K562 (cell line): ENCODE results near the gene ETNK2. TPM values are rescaled to one million over a fixed set of nuclear protein-coding genes. Genes with fewer than 3 reads are reported as not detected.

ENCODE experiments used
- ATAC-seq: fragments of 200-7000 bp; cut with Tn5 transposase; 3 replicates; pipeline ENCODE4 v1.9.1; 2020; ENCODE audit warnings: moderate library complexity
- BruUV-seq: library from RNA; stranded (reverse); fragments of 400-500 nt; replicated peaks from 2 replicates; lab custom pipeline; 2021; lab: Mats Ljungman, UMichigan
- CTCF ChIA-PET: fragments of 300-600 bp; formaldehyde crosslinking; extraction: SDS; loops from one replicate; lab custom pipeline; 2021; ENCODE audit warnings: low intra/inter-chr PET ratio; lab: Yijun Ruan, JAX
- POLR2A ChIA-PET: fragments of 300-600, 350-650 bp; sonication (Branson Sonifier 250); formaldehyde crosslinking; extraction: SDS; loops from one replicate; lab custom pipeline; 2021; ENCODE audit warnings: antibody characterized with exemption, inconsistent platforms; lab: Yijun Ruan, JAX
- DNase-seq, 4 experiments: peaks; one replicate each; pipeline versions ENCODE4 v3.0.0 to v3.0.0-alpha.2; 2011 to 2018; ENCODE audit warnings: low spot score in 3 of 4, mixed read lengths in 3 of 4; ENCODE audit errors: extremely low read depth in 1 of 4
- FAIRE-seq: peaks from 2 replicates; lab custom pipeline; 2011; peaks lifted over from hg19 to GRCh38; lab: Jason Lieb, UNC
- H2AFZ ChIP-seq: 2 replicates; pipeline ENCODE4 v1.6.0; 2011; ENCODE audit warnings: low read depth, low read length, control low read depth, inconsistent platforms
- H3K27ac ChIP-seq: fragments of 200-600 bp; 3 replicates; pipeline ENCODE4 v1.8.0; 2011; ENCODE audit warnings: low read depth, mild to moderate bottlenecking, control low read depth, inconsistent platforms, low read length, moderate library complexity, mixed read lengths; ENCODE audit errors: extremely low read depth
- H3K27me3 ChIP-seq, 2 experiments: fragments of 300-600 bp in 1 of 2; 2 replicates in 1 of 2; 3 replicates in 1 of 2; pipeline versions ENCODE4 v1.6.0 to v1.8.0; 2011; ENCODE audit warnings: inconsistent platforms in 2 of 2, low read length in 2 of 2, mild to moderate bottlenecking in 1 of 2, mixed read lengths in 1 of 2, moderate library complexity in 1 of 2; ENCODE audit not compliant: control insufficient read depth in 2 of 2, insufficient read depth in 2 of 2
- H3K36me3 ChIP-seq: fragments of 300-600 bp; 3 replicates; pipeline ENCODE4 v1.8.0; 2011; ENCODE audit warnings: mild to moderate bottlenecking, low read length, inconsistent platforms; ENCODE audit not compliant: control insufficient read depth, insufficient read depth
- H3K4me1 ChIP-seq, 2 experiments: fragments of 200-600 bp in 1 of 2; replicated peaks in 1 of 2; 2 replicates in 1 of 2; 3 replicates in 1 of 2; pipeline versions ENCODE4 v1.5.1 to v1.8.0; 2011; ENCODE audit warnings: inconsistent platforms in 2 of 2, low read length in 2 of 2, mild to moderate bottlenecking in 1 of 2, mixed read lengths in 1 of 2, moderate library complexity in 1 of 2; ENCODE audit not compliant: control insufficient read depth in 2 of 2, insufficient read depth in 2 of 2
- H3K4me2 ChIP-seq: 2 replicates; pipeline ENCODE4 v1.6.1; 2011; ENCODE audit warnings: low read length, control low read depth, inconsistent platforms, mixed read lengths; ENCODE audit not compliant: insufficient read depth
- H3K4me3 ChIP-seq: fragments of 200-600 bp; sonication (generic), shearing (Covaris generic); 2 replicates; pipeline ENCODE4 v1.5.1; 2016; ENCODE audit warnings: control low read depth, inconsistent platforms
- H3K79me2 ChIP-seq: fragments of 200-600 bp; 3 replicates; pipeline ENCODE4 v1.8.0; 2011; ENCODE audit warnings: low read length, inconsistent platforms; ENCODE audit not compliant: control insufficient read depth, insufficient read depth
- H3K9ac ChIP-seq, 2 experiments: 2 replicates each; pipeline versions ENCODE4 v1.6.0 to v1.6.1; 2011; ENCODE audit warnings: low read depth in 2 of 2, low read length in 2 of 2, control low read depth in 1 of 2, inconsistent platforms in 1 of 2, mild to moderate bottlenecking in 1 of 2, mixed read lengths in 1 of 2; ENCODE audit not compliant: insufficient read depth in 1 of 2
- H3K9me1 ChIP-seq: one replicate; pipeline ENCODE4 v1.6.0; 2011; ENCODE audit warnings: inconsistent platforms, mild to moderate bottlenecking, low read length, moderate library complexity; ENCODE audit not compliant: control insufficient read depth, insufficient read depth
- H3K9me3 ChIP-seq: replicated peaks from 2 replicates; pipeline ENCODE4 v1.5.1; 2011; ENCODE audit warnings: low read depth, low read length, inconsistent platforms; ENCODE audit not compliant: control insufficient read depth, insufficient read depth
- H4K20me1 ChIP-seq: replicated peaks from 2 replicates; pipeline ENCODE4 v1.6.1; 2011; ENCODE audit warnings: low read length, inconsistent platforms, mixed read lengths; ENCODE audit not compliant: control insufficient read depth, insufficient read depth
- BCL6 ChIP-seq: fragments of 250-450 bp; sonication (Bioruptor Pico); IDR thresholded peaks from 2 replicates; pipeline ENCODE4 v1.4.0; 2020
- ESRRA ChIP-seq: fragments of 450-650 bp; IDR thresholded peaks from 2 replicates; pipeline ENCODE4 v1.6.1; 2014; ENCODE audit warnings: low read depth, mild to moderate bottlenecking, moderate library complexity, borderline replicate concordance
- EWSR1 ChIP-seq: fragments of 450-650 bp; IDR thresholded peaks from 2 replicates; pipeline ENCODE4 v1.6.1; 2018; ENCODE audit warnings: borderline replicate concordance, mild to moderate bottlenecking, low read depth, moderate library complexity; ENCODE audit not compliant: partially characterized antibody
- GABPB1 ChIP-seq: sonication (generic); formaldehyde crosslinking; IDR thresholded peaks from 2 replicates; pipeline ENCODE4 v1.8.0; 2022; ENCODE audit warnings: mild to moderate bottlenecking, missing genetic modification reagents
- GABPB2 ChIP-seq: fragments of 250-450 bp; sonication (Bioruptor Pico); conservative IDR thresholded peaks from 2 replicates; pipeline ENCODE4 v1.5.1; 2021; ENCODE audit warnings: mild to moderate bottlenecking
- IFI16 ChIP-seq: fragments of 250-450 bp; sonication (Bioruptor Pico); IDR thresholded peaks from 2 replicates; pipeline ENCODE4 v2.1.2; 2022; ENCODE audit warnings: mild to moderate bottlenecking, inconsistent platforms
- KAT2B ChIP-seq: IDR thresholded peaks from one replicate; pipeline ENCODE4 v1.6.1; 2012; ENCODE audit warnings: low read depth, mild to moderate bottlenecking, control low read depth, inconsistent platforms, low read length, moderate library complexity
- MTA2 ChIP-seq: fragments of 450-650 bp; IDR thresholded peaks from 2 replicates; pipeline ENCODE4 v1.6.1; 2016; ENCODE audit warnings: low read depth
- MYNN ChIP-seq, 2 experiments: sonication (generic); formaldehyde crosslinking in 1 of 2; IDR thresholded peaks; 2 replicates each; pipeline versions ENCODE4 v1.5.0 to v1.6.1; 2016 to 2020; ENCODE audit warnings: antibody characterized with exemption in 1 of 2, missing genetic modification reagents in 1 of 2
- POLR2G ChIP-seq: fragments of 200-400 bp; formaldehyde crosslinking; IDR thresholded peaks from 2 replicates; pipeline ENCODE4 v1.6.1; 2017; ENCODE audit warnings: low read depth, mild to moderate bottlenecking, antibody characterized with exemption, low read length, moderate library complexity
- SAFB ChIP-seq: fragments of 200-400 bp; formaldehyde crosslinking; IDR thresholded peaks from 2 replicates; pipeline ENCODE4 v1.6.1; 2017; ENCODE audit warnings: low read depth, low read length, borderline replicate concordance
- TCF3 ChIP-seq: sonication (generic); formaldehyde crosslinking; IDR thresholded peaks from 2 replicates; pipeline ENCODE4 v1.4.0; 2020; ENCODE audit warnings: mild to moderate bottlenecking, missing genetic modification reagents
- ZFP36 ChIP-seq: fragments of 150-350 bp; IDR thresholded peaks from 2 replicates; pipeline ENCODE4 v1.6.1; 2018; ENCODE audit warnings: low read length, low read depth; ENCODE audit not compliant: partially characterized antibody
- ZNF23 ChIP-seq: fragments of 250-450 bp; sonication (Bioruptor Pico); IDR thresholded peaks from 2 replicates; pipeline ENCODE4 v1.4.0; 2020; ENCODE audit warnings: mild to moderate bottlenecking
- ZNF431 ChIP-seq: sonication (generic); formaldehyde crosslinking; IDR thresholded peaks from 2 replicates; pipeline ENCODE4 v1.8.0; 2022; ENCODE audit warnings: mild to moderate bottlenecking, missing genetic modification reagents
- ZNF584 ChIP-seq: fragments of 200-800 bp; sonication (Bioruptor generic); IDR thresholded peaks from 2 replicates; pipeline ENCODE4 v1.6.1; 2016; ENCODE audit warnings: low read depth, mild to moderate bottlenecking, missing genetic modification characterization, missing compliant biosample characterization
- WGBS: fragments of 100-300 bp; shearing (Covaris generic); methylation state at CpG from one replicate; pipeline ENCODE4 v1.1.6; 2016; ENCODE audit warnings: low coverage, mixed read lengths; ENCODE audit not compliant: insufficient coverage; ENCODE audit errors: missing lambda C conversion rate; 5-methylcytosine and 5-hydroxymethylcytosine counted together
- in situ Hi-C: fragments of 300-500 bp; cut with MboI; formaldehyde crosslinking; loops from 4 replicates; pipeline ENCODE4 v1.15.0; 2018; ENCODE audit warnings: inconsistent platforms, mixed read lengths
- intact Hi-C: fragments of 100-400 bp; cut with micrococcal nuclease; formaldehyde crosslinking; loops from 2 replicates; pipeline ENCODE4 v1.14.2; 2022
- polyA plus RNA-seq, 8 experiments: library from polyadenylated mRNA; depleted of rRNA in 4 of 8; stranded (reverse) in 5 of 8; unstranded in 3 of 8; fragments of >200 nt; fragmentation: Nextera tagmentation in 2 of 8; fragmentation: Illumina TruSeq in 1 of 8; extraction: Ambion mirVana in 2 of 8; extraction: Trizol in 1 of 8; gene quantifications; 2 replicates each; pipeline versions ENCODE4 v1.2.1 to v1.2.3, GENCODE V29; 2011 to 2014; ENCODE audit warnings: inconsistent platforms in 1 of 8, missing spikeins in 1 of 8
- total RNA-seq, 7 experiments: library from RNA; depleted of rRNA in 6 of 7; stranded (reverse); fragments of >200 nt in 6 of 7; fragmentation: Illumina TruSeq in 2 of 7; extraction: Trizol in 2 of 7; gene quantifications; 2 replicates each; pipeline versions ENCODE4 v1.2.1 to v1.2.3, GENCODE V29; 2011 to 2021; ENCODE audit warnings: low replicate concordance in 1 of 7
- TF ChIP-seq, protein P1 (sequence below): fragments of 450-650 bp; IDR thresholded peaks from 2 replicates; pipeline ENCODE4 v1.6.1; 2018; ENCODE audit not compliant: partially characterized antibody
- TF ChIP-seq, protein P2 (sequence below): sonication (generic); formaldehyde crosslinking; IDR thresholded peaks from 2 replicates; pipeline ENCODE4 v1.8.0; 2022; ENCODE audit warnings: missing genetic modification reagents, mild to moderate bottlenecking, moderate library complexity, borderline replicate concordance

The ETNK2 gene
- total and polyA plus RNA-seq, 9 of the 15 experiments (the other 6 are each of a cell fraction or from before 2014, with no cell fraction given), result 0.03 to 0.38 (median 0.13) TPM; not detected in 4

DNA sequence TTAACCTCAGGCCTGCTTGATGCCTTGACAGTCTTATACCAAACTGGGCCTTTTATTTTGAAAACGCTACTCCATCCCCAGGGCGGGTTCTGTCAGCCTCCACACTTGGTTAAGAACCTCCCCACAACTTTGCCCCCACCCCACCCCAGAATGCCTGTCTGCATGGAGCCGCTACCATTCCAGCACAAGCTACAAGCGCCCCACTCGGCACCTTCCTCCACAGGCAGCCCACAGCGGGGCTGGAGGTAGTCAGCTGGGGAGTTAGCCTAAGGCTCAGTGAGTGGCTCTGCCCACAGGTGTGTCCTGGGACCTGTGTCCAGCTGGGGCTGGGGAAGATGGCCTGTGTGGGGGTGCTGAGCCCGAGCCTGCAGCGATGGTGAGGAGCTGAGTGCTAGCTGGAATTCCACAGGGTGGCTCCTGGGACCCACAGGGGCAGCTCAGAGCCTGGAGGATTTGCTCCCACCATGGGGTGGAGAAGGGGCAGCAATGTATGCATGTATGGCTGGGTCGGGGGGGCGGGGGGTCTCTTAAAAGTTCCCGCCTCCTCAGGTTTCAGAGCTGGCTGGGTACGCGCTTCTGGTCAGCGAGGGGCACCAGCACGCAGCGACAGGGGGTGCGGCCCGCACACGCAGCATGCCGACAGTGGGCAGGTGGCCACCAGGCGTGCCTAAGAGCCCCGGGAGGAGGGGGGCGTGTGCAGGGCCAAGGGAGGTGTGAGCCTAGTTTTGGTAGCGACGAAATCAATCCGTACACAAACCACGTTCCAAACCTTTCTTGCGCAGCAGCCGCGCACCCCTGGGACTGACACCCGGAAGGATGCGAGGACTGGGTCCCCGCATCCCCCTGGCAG, 917 bp downstream of the ETNK2 start:
- Histone ChIP-seq H3K79me2 (no peaks in the 10 kb centered on the region), H3K9ac (no peak overlapping the region), H4K20me1 (peaks cover 14% of the 10 kb centered on the region), H3K27me3 (peaks cover 13 to 59% of the 10 kb centered on the region in 2 experiments), H2AFZ (no peak overlapping the region), H3K4me1 (peaks cover 0 to 21% of the 10 kb centered on the region in 2 experiments; a peak in 2 of 5 replicates), H3K36me3 (no peaks in the 10 kb centered on the region), H3K9me3 (no peaks in the 10 kb centered on the region), H3K27ac (no peak overlapping the region), H3K4me3 (no peak overlapping the region), H3K4me2 (no peak overlapping the region), H3K9me1 (peaks cover 3% of the 10 kb centered on the region)
- ATAC-seq, result peak; percentile 46
- ChIA-PET CTCF (no interaction called here), POLR2A (no interaction called here)
- intact Hi-C loops, result no loop called here
- BruUV-seq, result no TSS peak
- WGBS, result 36% methylated on average over 30 of the region's 33 CpGs
- DNase-seq, result no peak
- no peak for FAIRE-seq
- in situ Hi-C loops, result no loop called here
- TF ChIP-seq, protein P1, sequence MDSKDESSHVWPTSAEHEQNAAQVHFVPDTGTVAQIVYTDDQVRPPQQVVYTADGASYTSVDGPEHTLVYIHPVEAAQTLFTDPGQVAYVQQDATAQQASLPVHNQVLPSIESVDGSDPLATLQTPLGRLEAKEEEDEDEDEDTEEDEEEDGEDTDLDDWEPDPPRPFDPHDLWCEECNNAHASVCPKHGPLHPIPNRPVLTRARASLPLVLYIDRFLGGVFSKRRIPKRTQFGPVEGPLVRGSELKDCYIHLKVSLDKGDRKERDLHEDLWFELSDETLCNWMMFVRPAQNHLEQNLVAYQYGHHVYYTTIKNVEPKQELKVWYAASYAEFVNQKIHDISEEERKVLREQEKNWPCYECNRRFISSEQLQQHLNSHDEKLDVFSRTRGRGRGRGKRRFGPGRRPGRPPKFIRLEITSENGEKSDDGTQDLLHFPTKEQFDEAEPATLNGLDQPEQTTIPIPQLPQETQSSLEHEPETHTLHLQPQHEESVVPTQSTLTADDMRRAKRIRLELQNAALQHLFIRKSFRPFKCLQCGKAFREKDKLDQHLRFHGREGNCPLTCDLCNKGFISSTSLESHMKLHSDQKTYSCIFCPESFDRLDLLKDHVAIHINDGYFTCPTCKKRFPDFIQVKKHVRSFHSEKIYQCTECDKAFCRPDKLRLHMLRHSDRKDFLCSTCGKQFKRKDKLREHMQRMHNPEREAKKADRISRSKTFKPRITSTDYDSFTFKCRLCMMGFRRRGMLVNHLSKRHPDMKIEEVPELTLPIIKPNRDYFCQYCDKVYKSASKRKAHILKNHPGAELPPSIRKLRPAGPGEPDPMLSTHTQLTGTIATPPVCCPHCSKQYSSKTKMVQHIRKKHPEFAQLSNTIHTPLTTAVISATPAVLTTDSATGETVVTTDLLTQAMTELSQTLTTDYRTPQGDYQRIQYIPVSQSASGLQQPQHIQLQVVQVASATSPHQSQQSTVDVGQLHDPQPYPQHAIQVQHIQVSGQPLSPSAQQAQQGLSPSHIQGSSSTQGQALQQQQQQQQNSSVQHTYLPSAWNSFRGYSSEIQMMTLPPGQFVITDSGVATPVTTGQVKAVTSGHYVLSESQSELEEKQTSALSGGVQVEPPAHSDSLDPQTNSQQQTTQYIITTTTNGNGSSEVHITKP, result no peak
- TF ChIP-seq EWSR1 (no peak), ZNF23 (no peak), IFI16 (CRISPR knock-in tag) (no peak), KAT2B (no peak), ZNF431 (CRISPR knock-in tag) (no peak), GABPB2 (no peak), ZFP36 (no peak), ESRRA (no peak), POLR2G (no peak), SAFB (no peak), ZNF584 (CRISPR knock-in tag) (no peak), GABPB1 (peak; percentile 44; the same call in 1 of the 2 replicates), MYNN (IDR thresholded peaks at IDR 0.05) (peak; percentile 99), MYNN (CRISPR knock-in tag; IDR thresholded peaks at IDR 0.05) (peak; percentile 90), TCF3 (CRISPR knock-in tag) (no peak), MTA2 (no peak), BCL6 (CRISPR knock-in tag) (no peak)
- TF ChIP-seq, protein P2, sequence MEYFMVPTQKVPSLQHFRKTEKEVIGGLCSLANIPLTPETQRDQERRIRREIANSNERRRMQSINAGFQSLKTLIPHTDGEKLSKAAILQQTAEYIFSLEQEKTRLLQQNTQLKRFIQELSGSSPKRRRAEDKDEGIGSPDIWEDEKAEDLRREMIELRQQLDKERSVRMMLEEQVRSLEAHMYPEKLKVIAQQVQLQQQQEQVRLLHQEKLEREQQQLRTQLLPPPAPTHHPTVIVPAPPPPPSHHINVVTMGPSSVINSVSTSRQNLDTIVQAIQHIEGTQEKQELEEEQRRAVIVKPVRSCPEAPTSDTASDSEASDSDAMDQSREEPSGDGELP (CRISPR knock-in tag), result peak; percentile 16; the same call in 1 of the 2 replicates
